GM12878 (cell line): Measurements from ENCODE around the gene AHNAK. TPM values are rescaled to one million over a fixed set of nuclear protein-coding genes. Genes with fewer than 3 reads are reported as not detected.

Experiments used
- HDGF ChIP-seq: fragments of 450-650 bp; IDR thresholded peaks from 2 replicates; pipeline ENCODE4 v1.6.1; 2016; ENCODE audit warnings: antibody characterized with exemption
- ZNF687 ChIP-seq: fragments of 450-650 bp; IDR thresholded peaks from 2 replicates; pipeline ENCODE4 v1.6.1; 2017; ENCODE audit warnings: mild to moderate bottlenecking, moderate library complexity
- polyA plus RNA-seq, 11 experiments: library from polyadenylated mRNA; depleted of rRNA in 4 of 11; unstranded in 6 of 11; stranded (reverse) in 5 of 11; fragments of >200 nt; fragmentation: Nextera tagmentation in 4 of 11; fragmentation: Illumina TruSeq in 1 of 11; extraction: Ambion mirVana in 4 of 11; extraction: Trizol in 1 of 11; gene quantifications; 1 replicate in 1 of 11; 2 replicates in 10 of 11; pipeline versions ENCODE4 v1.2.1 to v1.2.3, GENCODE V29; 2011 to 2016; ENCODE audit warnings: inconsistent platforms in 2 of 11, missing spikeins in 2 of 11, low read depth in 1 of 11
- total RNA-seq, 4 experiments: library from RNA; depleted of rRNA in 3 of 4; stranded (reverse); fragments of >200 nt in 3 of 4; fragmentation: Illumina TruSeq in 1 of 4; extraction: Trizol in 1 of 4; gene quantifications; 2 replicates each; pipeline versions ENCODE4 v1.2.1 to v1.2.3, GENCODE V29; 2013 to 2021
- TF ChIP-seq, protein P1 (sequence below): IDR thresholded peaks from 2 replicates; pipeline ENCODE4 v1.6.1; 2011; ENCODE audit warnings: mild to moderate bottlenecking, low read depth, low read length, moderate library complexity; ENCODE audit not compliant: insufficient replicate concordance
- TF ChIP-seq, protein P2 (sequence below): IDR thresholded peaks from 2 replicates; pipeline ENCODE4 v1.6.1; 2011; ENCODE audit warnings: borderline replicate concordance, low read depth, mild to moderate bottlenecking, moderate library complexity, mixed read lengths, low read length; ENCODE audit not compliant: insufficient read depth; ENCODE audit errors: extremely low read length

AHNAK gene
- total and polyA plus RNA-seq, 10 of the 15 experiments (the other 5 are each of a cell fraction or from before 2014, with no cell fraction given), result 0.76 to 90.3 (median 19.4) TPM

DNA sequence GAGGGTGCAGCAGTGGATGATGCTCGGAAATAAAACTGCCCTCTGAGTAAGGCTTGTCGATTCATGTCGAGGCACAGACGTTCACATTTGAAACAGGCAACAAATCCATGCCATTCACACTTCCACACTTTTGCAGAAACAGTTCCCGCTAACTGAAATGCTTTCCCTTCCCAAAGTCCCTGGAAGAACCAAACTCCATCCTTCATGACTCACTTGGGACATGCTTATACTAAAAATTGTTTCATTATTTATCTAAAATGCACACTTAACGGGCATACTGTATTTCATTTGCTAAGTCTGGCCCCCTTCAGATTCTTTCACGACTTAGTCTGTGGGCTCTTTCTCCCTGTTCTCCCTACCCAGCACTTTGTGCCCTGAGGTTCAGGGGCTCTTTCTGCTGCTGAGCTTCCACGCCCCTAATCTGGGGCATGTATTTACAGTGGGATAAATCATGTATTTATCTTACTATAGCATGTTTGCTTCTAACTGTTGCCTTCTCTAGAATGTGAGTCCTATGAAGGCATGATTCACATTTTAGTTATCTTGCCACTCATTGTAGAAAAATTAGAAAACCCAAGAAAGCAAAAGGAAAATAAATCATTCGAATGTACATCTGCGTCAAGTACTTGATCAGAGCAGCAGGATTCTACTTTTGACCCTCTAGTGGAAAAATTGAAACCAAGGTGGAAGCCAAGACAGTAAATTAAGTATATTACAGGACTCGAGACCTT lies 115.3 kb downstream of the AHNAK start (continued):
- TF ChIP-seq, protein P1, sequence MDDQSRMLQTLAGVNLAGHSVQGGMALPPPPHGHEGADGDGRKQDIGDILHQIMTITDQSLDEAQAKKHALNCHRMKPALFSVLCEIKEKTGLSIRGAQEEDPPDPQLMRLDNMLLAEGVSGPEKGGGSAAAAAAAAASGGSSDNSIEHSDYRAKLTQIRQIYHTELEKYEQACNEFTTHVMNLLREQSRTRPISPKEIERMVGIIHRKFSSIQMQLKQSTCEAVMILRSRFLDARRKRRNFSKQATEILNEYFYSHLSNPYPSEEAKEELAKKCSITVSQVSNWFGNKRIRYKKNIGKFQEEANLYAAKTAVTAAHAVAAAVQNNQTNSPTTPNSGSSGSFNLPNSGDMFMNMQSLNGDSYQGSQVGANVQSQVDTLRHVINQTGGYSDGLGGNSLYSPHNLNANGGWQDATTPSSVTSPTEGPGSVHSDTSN, result no peak
- TF ChIP-seq, protein P2, sequence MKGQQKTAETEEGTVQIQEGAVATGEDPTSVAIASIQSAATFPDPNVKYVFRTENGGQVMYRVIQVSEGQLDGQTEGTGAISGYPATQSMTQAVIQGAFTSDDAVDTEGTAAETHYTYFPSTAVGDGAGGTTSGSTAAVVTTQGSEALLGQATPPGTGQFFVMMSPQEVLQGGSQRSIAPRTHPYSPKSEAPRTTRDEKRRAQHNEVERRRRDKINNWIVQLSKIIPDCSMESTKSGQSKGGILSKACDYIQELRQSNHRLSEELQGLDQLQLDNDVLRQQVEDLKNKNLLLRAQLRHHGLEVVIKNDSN, result no peak
- no peak for TF ChIP-seq ZNF687
- TF ChIP-seq HDGF, result no peak
